ENCODE measurements around the gene MIPEP.
"Not testable (repeated sequence)": the region's sequence is repeated elsewhere in the genome, so short reads cannot be mapped to it uniquely, and the experiment has no call there.

Gene MIPEP

GRCh38 chr13:23888658-23889614, at the start of gene MIPEP:
Gene MIPEP, minus strand, starts transcription at chr13:23889400. Its CDS starts 80 bp downstream, at chr13:23889320.
- DNase-seq = peak; percentile 92

- DNase-seq = no peak
Measured at GRCh38 chr13:23934520-23934919, 45.3 kb upstream of the MIPEP start.

- DNase-seq = no peak
Measured at GRCh38 chr13:23928985-23929384, 39.8 kb upstream of the MIPEP start.

- no peak for DNase-seq
Measured at GRCh38 chr13:23923031-23923430, 33.8 kb upstream of the MIPEP start.

- no peak for DNase-seq
Measured at GRCh38 chr13:23922005-23922932, 33.1 kb upstream of the MIPEP start.

- no peak for DNase-seq
Measured at GRCh38 chr13:23921451-23921888, 32.3 kb upstream of the MIPEP start.

GRCh38 chr13:23919006-23919405, 29.8 kb upstream of the MIPEP start:
- DNase-seq = no peak

- DNase-seq = no peak
Measured at GRCh38 chr13:23918208-23918607, 29.0 kb upstream of the MIPEP start.

- no peak for DNase-seq
Measured at GRCh38 chr13:23915308-23915707, 26.1 kb upstream of the MIPEP start.

- DNase-seq = no peak
Measured at GRCh38 chr13:23912469-23912868, 23.3 kb upstream of the MIPEP start.

GRCh38 chr13:23909606-23910005, 20.4 kb upstream of the MIPEP start:
- no peak for DNase-seq

- no peak for DNase-seq
Measured at GRCh38 chr13:23905766-23906165, 16.6 kb upstream of the MIPEP start.

GRCh38 chr13:23903906-23904280, 14.7 kb upstream of the MIPEP start:
- no peak for DNase-seq

- no peak for DNase-seq
Measured at GRCh38 chr13:23902975-23903905, 14.0 kb upstream of the MIPEP start.

- no peak for DNase-seq
Measured at GRCh38 chr13:23901365-23901764, 12.2 kb upstream of the MIPEP start.

- peak; percentile 39 for DNase-seq
Measured at GRCh38 chr13:23899555-23899954, 10.4 kb upstream of the MIPEP start.

GRCh38 chr13:23898101-23898500, 8.9 kb upstream of the MIPEP start:
- no peak for DNase-seq

- not testable (repeated sequence) for DNase-seq
Measured at GRCh38 chr13:23897452-23897919, 8.3 kb upstream of the MIPEP start, which contains the start of gene C1QTNF9B. Gene C1QTNF9B, minus strand, starts transcription at chr13:23897502.

- DNase-seq = not testable (repeated sequence)
Measured at GRCh38 chr13:23894746-23895145, 5.5 kb upstream of the MIPEP start.

GRCh38 chr13:23893791-23894190, 4.6 kb upstream of the MIPEP start:
- not testable (repeated sequence) for DNase-seq

- no peak for DNase-seq
Measured at GRCh38 chr13:23889615-23890607, 711 bp upstream of the MIPEP start.

Measured in CD4-positive, alpha-beta T cell treated with Interleukin-6 for 4 hours (primary cell).